Measurements from ENCODE around the gene INPP4A.

Gene INPP4A

GRCh38 chr2:98608962-98609604, 164.4 kb downstream of the INPP4A start:
- Mint-ChIP-seq H3K27me3 (ENCODE audit: low read depth) (no peaks in the 10 kb centered on the region), H3K36me3 (ENCODE audit: low read depth) (peaks cover 26% of the 10 kb centered on the region), H3K4me1 (peaks cover 55% of the 10 kb centered on the region), H3K27ac (peak overlapping the region; percentile 90 to 94 (median 93)), H3K4me3 (peak overlapping the region; percentile 85 to 95 (median 89)), H3K9me3 (no peaks in the 10 kb centered on the region)
- peak in 1 of 3 experiments; percentile 9 for TF ChIP-seq CTCF (IDR thresholded peaks at IDR 0.05; ENCODE audit: unreplicated experiment in 3 of 3)

- H3K27ac Mint-ChIP-seq: no peak overlapping the region
- no peak for TF ChIP-seq CTCF (IDR thresholded peaks at IDR 0.05; ENCODE audit: unreplicated experiment in 3 of 3)
- peaks cover 58% of the 10 kb centered on the region for H3K36me3 Mint-ChIP-seq (ENCODE audit: low read depth)
- no peaks in the 10 kb centered on the region for H3K27me3 Mint-ChIP-seq (ENCODE audit: low read depth)
- no peak overlapping the region for H3K4me3 Mint-ChIP-seq
- peaks cover 24% of the 10 kb centered on the region for H3K4me1 Mint-ChIP-seq
- H3K9me3 Mint-ChIP-seq: no peaks in the 10 kb centered on the region
These were observed 169.5 kb downstream of the INPP4A start for GRCh38 chr2:98614024-98614739.

GRCh38 chr2:98615481-98615880, 170.8 kb downstream of the INPP4A start:
- H3K27ac Mint-ChIP-seq: no peak overlapping the region
- H3K4me3 Mint-ChIP-seq: no peak overlapping the region
- no peaks in the 10 kb centered on the region for H3K27me3 Mint-ChIP-seq (ENCODE audit: low read depth)
- no peaks in the 10 kb centered on the region for H3K9me3 Mint-ChIP-seq
- TF ChIP-seq CTCF (IDR thresholded peaks at IDR 0.05; ENCODE audit: unreplicated experiment in 3 of 3): no peak
- H3K36me3 Mint-ChIP-seq (ENCODE audit: low read depth): peaks cover 59% of the 10 kb centered on the region
- H3K4me1 Mint-ChIP-seq: peaks cover 11% of the 10 kb centered on the region

- Mint-ChIP-seq H3K4me3 (no peak overlapping the region), H3K36me3 (ENCODE audit: low read depth) (peaks cover 53% of the 10 kb centered on the region), H3K27ac (no peak overlapping the region), H3K9me3 (no peaks in the 10 kb centered on the region), H3K27me3 (ENCODE audit: low read depth) (no peaks in the 10 kb centered on the region), H3K4me1 (no peaks in the 10 kb centered on the region)
- no peak for TF ChIP-seq CTCF (IDR thresholded peaks at IDR 0.05; ENCODE audit: unreplicated experiment in 3 of 3)
These were observed 172.5 kb downstream of the INPP4A start for GRCh38 chr2:98617149-98617548.

- Mint-ChIP-seq H3K27me3 (ENCODE audit: low read depth) (no peaks in the 10 kb centered on the region), H3K27ac (no peak overlapping the region), H3K36me3 (ENCODE audit: low read depth) (peaks cover 9% of the 10 kb centered on the region), H3K4me3 (no peak overlapping the region), H3K4me1 (no peaks in the 10 kb centered on the region), H3K9me3 (no peaks in the 10 kb centered on the region)
- TF ChIP-seq CTCF (IDR thresholded peaks at IDR 0.05; ENCODE audit: unreplicated experiment in 3 of 3): no peak
These were observed 179.0 kb downstream of the INPP4A start for GRCh38 chr2:98623657-98624056.

GRCh38 chr2:98632351-98632750, 187.7 kb downstream of the INPP4A start:
- no peaks in the 10 kb centered on the region for H3K27me3 Mint-ChIP-seq (ENCODE audit: low read depth)
- H3K36me3 Mint-ChIP-seq (ENCODE audit: low read depth): peaks cover 4% of the 10 kb centered on the region
- H3K9me3 Mint-ChIP-seq: no peaks in the 10 kb centered on the region
- H3K4me1 Mint-ChIP-seq: peaks cover 12% of the 10 kb centered on the region
- no peak for TF ChIP-seq CTCF (IDR thresholded peaks at IDR 0.05; ENCODE audit: unreplicated experiment in 3 of 3)
- no peak overlapping the region for H3K4me3 Mint-ChIP-seq
- no peak overlapping the region for H3K27ac Mint-ChIP-seq

Measured in nephron (organoid).